GM12874 (cell line): ENCODE measurements around the gene GOLT1A.

Experiments used
- CTCF ChIP-seq: IDR thresholded peaks from 2 replicates; pipeline ENCODE4 v1.5.1; 2011; ENCODE audit warnings: low read depth, mild to moderate bottlenecking, control low read depth, low read length, moderate library complexity; ENCODE audit not compliant: insufficient read depth

The GOLT1A gene

GRCh38 chr1:204212715-204213114, 1.1 kb downstream of the GOLT1A start:
- TF ChIP-seq CTCF: no peak

- no peak for TF ChIP-seq CTCF
These were observed 2.7 kb downstream of the GOLT1A start for GRCh38 chr1:204211046-204211445.

GRCh38 chr1:204207136-204207616, 6.6 kb downstream of the GOLT1A start:
- TF ChIP-seq CTCF: peak; percentile 96

- no peak for TF ChIP-seq CTCF
These were observed 7.7 kb downstream of the GOLT1A start for GRCh38 chr1:204206121-204206520.

GRCh38 chr1:204205486-204205885, 8.3 kb downstream of the GOLT1A start:
- TF ChIP-seq CTCF: no peak

GRCh38 chr1:204204944-204205343, 8.8 kb downstream of the GOLT1A start:
- TF ChIP-seq CTCF: no peak

GRCh38 chr1:204203206-204203767, 10.5 kb downstream of the GOLT1A start:
- no peak for TF ChIP-seq CTCF
